Vagina (tissue), 2 donors: ENCODE measurements around the gene FCHO1. TPM values are rescaled to one million over a fixed set of nuclear protein-coding genes. Genes with fewer than 3 reads are reported as not detected.

Experiments used
- DNase-seq, 2 donors: peaks; one replicate each; pipeline ENCODE4 v3.0.0-alpha.2; 2017; ENCODE audit errors: extremely low spot score in 2 of 2
- H3K27ac ChIP-seq: fragments of 200-600 bp; sonication (generic); one replicate; pipeline ENCODE4 v1.5.1; 2019
- H3K27me3 ChIP-seq: fragments of 200-600 bp; sonication (generic); one replicate; pipeline ENCODE4 v1.5.1; 2019
- H3K36me3 ChIP-seq, 2 donors: fragments of 200-600 bp; sonication (generic); one replicate each; pipeline ENCODE4 v1.5.1; 2017 to 2019
- H3K4me1 ChIP-seq: fragments of 200-600 bp; sonication (generic); one replicate; pipeline ENCODE4 v1.5.1; 2019
- H3K4me3 ChIP-seq, 2 donors: fragments of 200-600 bp; sonication (generic); 1 replicate in 1 of 2; 2 replicates in 1 of 2; pipeline ENCODE4 v1.5.1; 2016 to 2019
- H3K9me3 ChIP-seq: fragments of 200-600 bp; sonication (generic); one replicate; pipeline ENCODE4 v1.5.1; 2019
- CTCF ChIP-seq, 3 experiments: fragments of 450-650 bp in 2 of 3; fragments of 200-600 bp in 1 of 3; sonication (generic) in 1 of 3; IDR thresholded peaks; one replicate each; pipeline ENCODE4 v1.5.1; 2017 to 2019; ENCODE audit warnings: antibody characterized with exemption in 3 of 3, mild to moderate bottlenecking in 2 of 3, moderate library complexity in 2 of 3
- POLR2A ChIP-seq, 2 donors: fragments of 450-650 bp; IDR thresholded peaks; one replicate each; pipeline ENCODE4 v1.6.1; 2017; ENCODE audit warnings: antibody characterized with exemption in 2 of 2, mild to moderate bottlenecking in 2 of 2, moderate library complexity in 2 of 2
- POLR2AphosphoS5 ChIP-seq, 2 donors: sonication (generic); formaldehyde crosslinking; IDR thresholded peaks; one replicate each; pipeline ENCODE4 v1.9.0; 2017; ENCODE audit warnings: antibody characterized with exemption in 2 of 2, mild to moderate bottlenecking in 2 of 2, low read depth in 1 of 2; ENCODE audit not compliant: insufficient read depth in 1 of 2
- intact Hi-C: fragments of 100-400 bp; cut with DNase I; formaldehyde crosslinking; loops from one replicate; pipeline ENCODE4 v1.15.1; 2023
- total RNA-seq: library from RNA; depleted of rRNA; stranded (reverse); fragments of >200 nt; gene quantifications from one replicate; pipeline ENCODE4 v1.2.3, GENCODE V29; 2016

Gene FCHO1
- total RNA-seq, 1 donor from 2014 or later = 12.3 TPM

DNA sequence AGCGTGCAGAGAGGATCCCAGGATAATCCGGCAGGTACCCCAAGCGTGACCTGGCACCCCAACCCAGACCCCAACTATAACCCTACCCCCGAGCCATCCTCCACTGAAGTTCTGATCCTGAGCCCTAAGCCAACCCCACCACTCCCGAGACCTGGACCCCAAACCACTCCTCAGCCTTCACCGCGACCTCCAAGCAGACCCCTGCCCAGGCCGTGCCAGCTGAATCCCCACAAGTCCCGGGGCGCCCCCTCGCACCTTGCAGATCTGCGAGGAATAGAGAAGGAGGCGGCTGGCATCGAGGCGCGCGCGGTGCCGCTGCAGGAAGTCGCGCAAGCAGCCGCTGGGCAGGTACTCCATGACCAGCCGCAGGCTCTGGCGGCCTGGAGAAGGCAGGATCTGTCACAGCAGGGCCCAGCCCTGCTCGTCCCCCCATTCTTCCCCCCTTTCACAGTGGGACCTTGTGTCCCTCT is 80.2 kb downstream of the FCHO1 start:
- TF ChIP-seq POLR2A (IDR thresholded peaks at IDR 0.05) (no peak), POLR2AphosphoS5 (IDR thresholded peaks at IDR 0.05; ENCODE audit: insufficient read depth in 1 of 2, low read depth in 1 of 2) (no peak), CTCF (IDR thresholded peaks at IDR 0.05) (no peak)
- peaks cover 7% of the 10 kb centered on the region for H3K4me1 ChIP-seq
- no peaks in the 10 kb centered on the region for H3K36me3 ChIP-seq
- intact Hi-C loops = no loop called here
- DNase-seq = no peak
- H3K27me3 ChIP-seq = no peaks in the 10 kb centered on the region
- H3K27ac ChIP-seq = no peak overlapping the region
- peak overlapping the region in 1 of 2 donors; percentile 20 for H3K4me3 ChIP-seq
- H3K9me3 ChIP-seq = no peaks in the 10 kb centered on the region

DNA sequence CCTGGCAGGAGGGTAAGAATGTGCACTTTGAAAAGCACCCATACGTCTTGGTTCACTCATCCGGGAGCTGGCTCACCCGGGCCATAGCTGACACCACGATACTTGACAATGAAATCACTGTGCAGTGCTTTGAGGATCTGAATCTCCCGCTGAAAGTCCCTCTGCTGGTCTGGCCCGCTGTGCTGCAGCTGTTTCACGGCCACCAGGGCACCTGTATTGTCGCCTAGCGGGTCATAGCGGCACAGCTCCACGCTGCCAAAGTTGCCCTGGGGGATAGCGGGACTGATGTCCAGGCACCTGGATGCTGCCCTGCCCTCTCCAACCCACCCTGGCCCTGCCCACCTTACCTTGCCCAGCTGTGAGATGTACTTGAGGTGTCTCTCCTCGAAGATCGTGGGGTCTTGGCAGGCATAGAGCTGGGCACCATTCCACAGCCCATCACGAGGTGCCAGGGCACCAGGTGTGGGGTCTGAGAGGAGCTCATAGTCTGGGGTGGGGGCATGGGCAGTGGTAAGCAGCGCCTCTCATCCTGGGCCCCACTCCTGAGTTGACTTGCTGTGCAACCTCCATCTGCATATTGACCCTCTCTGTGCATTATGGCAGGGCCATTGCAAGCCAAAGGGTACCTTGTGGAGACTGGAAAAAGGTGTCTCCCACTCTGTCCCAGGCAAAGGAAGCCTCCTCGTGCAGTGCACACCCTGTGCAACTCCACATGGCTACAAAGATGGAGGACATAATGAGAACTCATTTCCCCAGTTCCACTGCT is 81.3 kb downstream of the FCHO1 start:
- no peaks in the 10 kb centered on the region for H3K36me3 ChIP-seq
- intact Hi-C loops = no loop called here

GRCh38 chr19:17834350-17835181 is 83.3 kb downstream of the FCHO1 start:
- no peaks in the 10 kb centered on the region for H3K27me3 ChIP-seq
- H3K36me3 ChIP-seq = no peaks in the 10 kb centered on the region
- H3K4me1 ChIP-seq = peaks cover 7% of the 10 kb centered on the region
- no peaks in the 10 kb centered on the region for H3K9me3 ChIP-seq
- TF ChIP-seq POLR2A (IDR thresholded peaks at IDR 0.05) (no peak), POLR2AphosphoS5 (IDR thresholded peaks at IDR 0.05; ENCODE audit: insufficient read depth in 1 of 2, low read depth in 1 of 2) (no peak), CTCF (IDR thresholded peaks at IDR 0.05) (no peak)
- no peak for DNase-seq
- no peak overlapping the region for H3K27ac ChIP-seq
- intact Hi-C loops = no loop called here
- no peak overlapping the region for H3K4me3 ChIP-seq

More for the DNA sequence above, 81.3 kb downstream of the FCHO1 start:
- no peak overlapping the region for H3K27ac ChIP-seq
- DNase-seq = no peak
- H3K27me3 ChIP-seq = no peaks in the 10 kb centered on the region
- TF ChIP-seq POLR2A (IDR thresholded peaks at IDR 0.05) = no peak
- no peak for TF ChIP-seq CTCF (IDR thresholded peaks at IDR 0.05)
- H3K4me3 ChIP-seq = no peak overlapping the region
- peaks cover 7% of the 10 kb centered on the region for H3K4me1 ChIP-seq
- no peaks in the 10 kb centered on the region for H3K9me3 ChIP-seq

- H3K27me3 ChIP-seq = no peaks in the 10 kb centered on the region
Observed at GRCh38 chr19:17835182-17836006, 84.1 kb downstream of the FCHO1 start.

More at GRCh38 chr19:17835182-17836006, 84.1 kb downstream of the FCHO1 start:
- no peaks in the 10 kb centered on the region for H3K36me3 ChIP-seq
- intact Hi-C loops = no loop called here
- H3K9me3 ChIP-seq = no peaks in the 10 kb centered on the region
- no peak for TF ChIP-seq POLR2A (IDR thresholded peaks at IDR 0.05)
- TF ChIP-seq POLR2AphosphoS5 (IDR thresholded peaks at IDR 0.05; ENCODE audit: insufficient read depth in 1 of 2, low read depth in 1 of 2) = no peak
- no peak for TF ChIP-seq CTCF (IDR thresholded peaks at IDR 0.05)
- peaks cover 2% of the 10 kb centered on the region for H3K4me1 ChIP-seq
- DNase-seq = no peak
- no peak overlapping the region for H3K4me3 ChIP-seq
- H3K27ac ChIP-seq = no peak overlapping the region
